BLaER1 (cell line): ENCODE measurements around the gene DMAC1.

ENCODE experiments used
- H3K27ac ChIP-seq: shearing (Covaris generic); formaldehyde crosslinking; 2 replicates; pipeline ENCODE4 v1.8.1; 2022
- H3K27me3 ChIP-seq: shearing (Covaris generic); formaldehyde crosslinking; 2 replicates; pipeline ENCODE4 v1.8.1; 2022
- H3K36me3 ChIP-seq: shearing (Covaris generic); formaldehyde crosslinking; 2 replicates; pipeline ENCODE4 v1.8.1; 2022
- H3K4me1 ChIP-seq: shearing (Covaris generic); formaldehyde crosslinking; 2 replicates; pipeline ENCODE4 v1.8.1; 2022
- H3K4me2 ChIP-seq: shearing (Covaris generic); formaldehyde crosslinking; 2 replicates; pipeline ENCODE4 v1.8.1; 2022
- H3K4me3 ChIP-seq: shearing (Covaris generic); formaldehyde crosslinking; 2 replicates; pipeline ENCODE4 v1.8.1; 2022
- H3K9ac ChIP-seq: shearing (Covaris generic); formaldehyde crosslinking; 2 replicates; pipeline ENCODE4 v1.8.1; 2022
- H3K9me3 ChIP-seq: shearing (Covaris generic); formaldehyde crosslinking; 2 replicates; pipeline ENCODE4 v1.8.1; 2022
- H4K20me1 ChIP-seq: shearing (Covaris generic); formaldehyde crosslinking; 2 replicates; pipeline ENCODE4 v1.8.1; 2022
- Cebpa-rat ChIP-seq: shearing (Covaris generic); IDR thresholded peaks from 2 replicates; pipeline ENCODE4 v1.8.1; 2022

The DMAC1 gene

GRCh38 chr9:7762600-7762999 is 37.0 kb downstream of the DMAC1 start:
- H3K27me3 ChIP-seq = no peaks in the 10 kb centered on the region
- peaks cover 34% of the 10 kb centered on the region for H3K9me3 ChIP-seq
- H3K36me3 ChIP-seq = no peaks in the 10 kb centered on the region
- no peak overlapping the region for H3K4me3 ChIP-seq
- TF ChIP-seq Cebpa-rat = no peak
- H3K4me2 ChIP-seq = no peak overlapping the region
- no peak overlapping the region for H3K9ac ChIP-seq
- H3K27ac ChIP-seq = no peak overlapping the region
- H3K4me1 ChIP-seq = peaks cover 7% of the 10 kb centered on the region; the same call in 1 of the 2 replicates
- no peaks in the 10 kb centered on the region for H4K20me1 ChIP-seq

- no peak overlapping the region for H3K4me2 ChIP-seq
- H3K9me3 ChIP-seq = peaks cover 16% of the 10 kb centered on the region
- no peaks in the 10 kb centered on the region for H3K27me3 ChIP-seq
- peaks cover 7% of the 10 kb centered on the region; the same call in 1 of the 2 replicates for H3K4me1 ChIP-seq
- TF ChIP-seq Cebpa-rat = no peak
- no peak overlapping the region for H3K4me3 ChIP-seq
- H4K20me1 ChIP-seq = no peaks in the 10 kb centered on the region
- no peak overlapping the region for H3K9ac ChIP-seq
- H3K36me3 ChIP-seq = no peaks in the 10 kb centered on the region
- H3K27ac ChIP-seq = no peak overlapping the region
These were observed 39.6 kb downstream of the DMAC1 start for GRCh38 chr9:7760014-7760415.

- Histone ChIP-seq H3K36me3 (no peaks in the 10 kb centered on the region), H3K4me2 (no peak overlapping the region), H3K9me3 (no peaks in the 10 kb centered on the region), H3K9ac (no peak overlapping the region), H3K4me3 (no peak overlapping the region), H3K4me1 (peaks cover 7% of the 10 kb centered on the region; the same call in 1 of the 2 replicates), H3K27me3 (no peaks in the 10 kb centered on the region), H3K27ac (no peak overlapping the region), H4K20me1 (no peaks in the 10 kb centered on the region)
- no peak for TF ChIP-seq Cebpa-rat
These were observed 43.5 kb downstream of the DMAC1 start for GRCh38 chr9:7756088-7756487.

GRCh38 chr9:7752481-7752880 is 47.1 kb downstream of the DMAC1 start:
- no peaks in the 10 kb centered on the region for H3K27me3 ChIP-seq
- H3K4me3 ChIP-seq = no peak overlapping the region
- H3K4me1 ChIP-seq = no peaks in the 10 kb centered on the region
- no peaks in the 10 kb centered on the region for H3K36me3 ChIP-seq
- H4K20me1 ChIP-seq = no peaks in the 10 kb centered on the region
- no peak overlapping the region for H3K27ac ChIP-seq
- H3K4me2 ChIP-seq = no peak overlapping the region
- H3K9ac ChIP-seq = no peak overlapping the region
- H3K9me3 ChIP-seq = no peaks in the 10 kb centered on the region
- no peak for TF ChIP-seq Cebpa-rat
